Measurements from ENCODE around the gene ZW10.

DNA sequence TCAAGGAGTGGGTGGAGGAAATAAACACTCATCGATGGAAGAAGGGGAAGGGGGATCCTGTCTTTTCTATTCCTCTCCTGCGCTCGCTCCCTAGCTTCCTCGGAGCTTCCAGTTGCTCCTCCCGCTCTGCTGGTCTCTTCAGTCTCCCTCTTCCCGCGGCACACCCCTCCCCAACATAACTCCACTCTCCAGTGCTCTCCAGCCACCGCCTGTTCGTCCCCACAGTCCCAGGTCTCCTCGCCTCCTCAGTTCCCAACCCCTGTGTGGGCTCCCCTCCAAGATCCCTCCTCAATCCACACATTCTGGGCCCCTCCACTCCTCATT lies 438 bp downstream of the ZW10 start:
- TF ChIP-seq, protein P1, sequence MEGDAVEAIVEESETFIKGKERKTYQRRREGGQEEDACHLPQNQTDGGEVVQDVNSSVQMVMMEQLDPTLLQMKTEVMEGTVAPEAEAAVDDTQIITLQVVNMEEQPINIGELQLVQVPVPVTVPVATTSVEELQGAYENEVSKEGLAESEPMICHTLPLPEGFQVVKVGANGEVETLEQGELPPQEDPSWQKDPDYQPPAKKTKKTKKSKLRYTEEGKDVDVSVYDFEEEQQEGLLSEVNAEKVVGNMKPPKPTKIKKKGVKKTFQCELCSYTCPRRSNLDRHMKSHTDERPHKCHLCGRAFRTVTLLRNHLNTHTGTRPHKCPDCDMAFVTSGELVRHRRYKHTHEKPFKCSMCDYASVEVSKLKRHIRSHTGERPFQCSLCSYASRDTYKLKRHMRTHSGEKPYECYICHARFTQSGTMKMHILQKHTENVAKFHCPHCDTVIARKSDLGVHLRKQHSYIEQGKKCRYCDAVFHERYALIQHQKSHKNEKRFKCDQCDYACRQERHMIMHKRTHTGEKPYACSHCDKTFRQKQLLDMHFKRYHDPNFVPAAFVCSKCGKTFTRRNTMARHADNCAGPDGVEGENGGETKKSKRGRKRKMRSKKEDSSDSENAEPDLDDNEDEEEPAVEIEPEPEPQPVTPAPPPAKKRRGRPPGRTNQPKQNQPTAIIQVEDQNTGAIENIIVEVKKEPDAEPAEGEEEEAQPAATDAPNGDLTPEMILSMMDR (IDR thresholded peaks at IDR 0.05; ENCODE audit: low read depth, low read length), result no peak
- no peak for TF ChIP-seq EZH2phosphoT487 (IDR thresholded peaks at IDR 0.05; ENCODE audit: low read depth)
